H9 (cell line): ENCODE measurements around the gene ECD. TPM values are rescaled to one million over a fixed set of nuclear protein-coding genes. Genes with fewer than 3 reads are reported as not detected.

ENCODE experiments used
- DNase-seq: peaks from one replicate; pipeline ENCODE4 v3.0.0-alpha.2; 2017
- H2AFZ ChIP-seq: one replicate; pipeline ENCODE4 v1.6.1; 2013; ENCODE audit warnings: mild to moderate bottlenecking, low read length, control low read depth, moderate library complexity
- H2AK5ac ChIP-seq: 2 replicates; pipeline ENCODE4 v1.6.1; 2013; ENCODE audit warnings: low read length, control low read depth, mixed read lengths; ENCODE audit not compliant: insufficient read length
- H2BK120ac ChIP-seq: one replicate; pipeline ENCODE4 v1.6.1; 2013; ENCODE audit warnings: low read depth, mild to moderate bottlenecking, low read length, control low read depth, inconsistent platforms; ENCODE audit not compliant: poor library complexity, severe bottlenecking
- H2BK12ac ChIP-seq: 2 replicates; pipeline ENCODE4 v1.6.1; 2013; ENCODE audit warnings: low read length, control low read depth, mixed read lengths, low read depth; ENCODE audit not compliant: insufficient read length
- H2BK15ac ChIP-seq: 2 replicates; pipeline ENCODE4 v1.6.1; 2013; ENCODE audit warnings: low read depth, low read length, control low read depth
- H2BK20ac ChIP-seq: one replicate; pipeline ENCODE4 v1.6.1; 2013; ENCODE audit warnings: low read depth, mild to moderate bottlenecking, low read length, control low read depth, inconsistent platforms; ENCODE audit not compliant: poor library complexity, severe bottlenecking
- H2BK5ac ChIP-seq: 2 replicates; pipeline ENCODE4 v1.6.1; 2013; ENCODE audit warnings: low read length, control low read depth, mixed read lengths; ENCODE audit not compliant: insufficient read length
- H3K14ac ChIP-seq: 2 replicates; pipeline ENCODE4 v1.6.1; 2013; ENCODE audit warnings: low read length, control low read depth; ENCODE audit not compliant: insufficient read depth
- H3K18ac ChIP-seq: 2 replicates; pipeline ENCODE4 v1.6.1; 2013; ENCODE audit warnings: low read depth, mild to moderate bottlenecking, mixed read lengths, low read length, control low read depth; ENCODE audit not compliant: insufficient read length
- H3K23ac ChIP-seq: 2 replicates; pipeline ENCODE4 v1.6.1; 2013; ENCODE audit warnings: low read length, control low read depth, mixed read lengths, low read depth; ENCODE audit not compliant: insufficient read length
- H3K23me2 ChIP-seq: 2 replicates; pipeline ENCODE4 v1.6.1; 2013; ENCODE audit warnings: low read depth, mild to moderate bottlenecking, mixed read lengths, low read length, control low read depth; ENCODE audit not compliant: insufficient read length, poor library complexity, severe bottlenecking
- H3K27ac ChIP-seq: 2 replicates; pipeline ENCODE4 v1.5.1; 2013; ENCODE audit warnings: low read length, control low read depth, mixed read lengths, low read depth; ENCODE audit not compliant: insufficient read length
- H3K27me3 ChIP-seq: 2 replicates; pipeline ENCODE4 v1.6.1; 2013; ENCODE audit warnings: low read length, control low read depth, inconsistent platforms; ENCODE audit not compliant: insufficient read depth
- H3K4ac ChIP-seq: 2 replicates; pipeline ENCODE4 v1.6.1; 2013; ENCODE audit warnings: low read depth, mild to moderate bottlenecking, control low read depth, inconsistent platforms, low read length, moderate library complexity
- H3K4me1 ChIP-seq: 2 replicates; pipeline ENCODE4 v1.6.1; 2013; ENCODE audit warnings: low read length, control low read depth, inconsistent platforms; ENCODE audit not compliant: insufficient read depth
- H3K4me2 ChIP-seq: 2 replicates; pipeline ENCODE4 v1.6.1; 2013; ENCODE audit warnings: low read length, control low read depth, mixed read lengths; ENCODE audit not compliant: insufficient read length, insufficient read depth
- H3K56ac ChIP-seq: 2 replicates; pipeline ENCODE4 v1.6.1; 2013; ENCODE audit warnings: low read depth, mild to moderate bottlenecking, mixed read lengths, low read length, control low read depth; ENCODE audit not compliant: insufficient read length
- H3K79me1 ChIP-seq: 2 replicates; pipeline ENCODE4 v1.6.1; 2013; ENCODE audit warnings: low read depth, mild to moderate bottlenecking, moderate library complexity, low read length, control low read depth, inconsistent platforms; ENCODE audit not compliant: insufficient read depth, poor library complexity, severe bottlenecking
- H3K79me2 ChIP-seq: 2 replicates; pipeline ENCODE4 v1.6.1; 2013; ENCODE audit warnings: low read length, control low read depth, inconsistent platforms; ENCODE audit not compliant: insufficient read depth
- H3K9ac ChIP-seq: 2 replicates; pipeline ENCODE4 v1.6.1; 2013; ENCODE audit warnings: low read length, control low read depth, mixed read lengths; ENCODE audit not compliant: insufficient read length; ENCODE audit errors: extremely low read depth
- H3K9me3 ChIP-seq: one replicate; pipeline ENCODE4 v1.6.1; 2013; ENCODE audit warnings: low read depth, low read length, inconsistent platforms; ENCODE audit not compliant: control insufficient read depth
- H3T11ph ChIP-seq: one replicate; pipeline ENCODE4 v1.6.1; 2013; ENCODE audit warnings: mild to moderate bottlenecking, low read length, control low read depth, inconsistent platforms
- H4K20me1 ChIP-seq: one replicate; pipeline ENCODE4 v1.6.1; 2013; ENCODE audit not compliant: control insufficient read depth, insufficient read length, insufficient read depth
- H4K5ac ChIP-seq: 2 replicates; pipeline ENCODE4 v1.6.1; 2013; ENCODE audit warnings: low read depth, mild to moderate bottlenecking, mixed read lengths, low read length, control low read depth; ENCODE audit not compliant: insufficient read length
- H4K8ac ChIP-seq: replicated peaks from 2 replicates; pipeline ENCODE4 v1.6.1; 2013; ENCODE audit warnings: low read length, control low read depth, mixed read lengths, low read depth; ENCODE audit not compliant: insufficient read length
- H4K91ac ChIP-seq: 2 replicates; pipeline ENCODE4 v1.6.1; 2013; ENCODE audit warnings: low read depth, mild to moderate bottlenecking, moderate library complexity, mixed read lengths, low read length, control low read depth; ENCODE audit not compliant: insufficient read length
- H3K27ac Mint-ChIP-seq, 3 experiments: 2 replicates in 2 of 3; 3 replicates in 1 of 3; pipeline ENCODE4 v1.8.0; 2020 to 2021; ENCODE audit warnings: mixed read lengths in 3 of 3, mild to moderate bottlenecking in 1 of 3, moderate library complexity in 1 of 3
- H3K27me3 Mint-ChIP-seq: 2 replicates; pipeline ENCODE4 v1.8.0; 2021; ENCODE audit warnings: low read depth, mild to moderate bottlenecking, moderate library complexity, mixed read lengths
- H3K36me3 Mint-ChIP-seq, 3 experiments: 2 replicates in 2 of 3; 3 replicates in 1 of 3; pipeline ENCODE4 v1.8.0; 2020 to 2021; ENCODE audit warnings: low read depth in 3 of 3, mixed read lengths in 3 of 3; ENCODE audit not compliant: insufficient read depth in 1 of 3
- H3K4me1 Mint-ChIP-seq, 2 experiments: 2 replicates each; pipeline ENCODE4 v1.8.0; 2020; ENCODE audit warnings: mixed read lengths in 2 of 2
- H3K4me3 Mint-ChIP-seq, 2 experiments: 2 replicates in 1 of 2; 3 replicates in 1 of 2; pipeline ENCODE4 v1.8.0; 2020 to 2021; ENCODE audit warnings: mild to moderate bottlenecking in 2 of 2, mixed read lengths in 2 of 2, moderate library complexity in 1 of 2
- H3K9me3 Mint-ChIP-seq, 2 experiments: 2 replicates in 1 of 2; 3 replicates in 1 of 2; pipeline ENCODE4 v1.8.0; 2020; ENCODE audit warnings: mild to moderate bottlenecking in 2 of 2, mixed read lengths in 2 of 2, moderate library complexity in 1 of 2
- CTCF ChIP-seq: fragments of 200-600 bp; sonication (generic); conservative IDR thresholded peaks from 3 replicates; pipeline ENCODE4 v1.8.0; 2021; ENCODE audit warnings: antibody characterized with exemption, mild to moderate bottlenecking
- WGBS: extraction: QIAGEN DNeasy Blood & Tissue Kit; methylation state at CpG from one replicate; pipeline ENCODE4 v1.1.7; 2013; ENCODE audit warnings: missing lambda C conversion rate, low lambda C conversion rate, mixed read lengths; ENCODE audit not compliant: insufficient read length; ENCODE audit errors: extremely low coverage; 5-methylcytosine and 5-hydroxymethylcytosine counted together
- total RNA-seq: library from RNA; stranded (reverse); gene quantifications from 2 replicates; pipeline ENCODE4 v1.2.1, GENCODE V29; 2021

ECD gene
- total RNA-seq, 1 experiment from 2014 or later = 41.6 TPM

GRCh38 chr10:73166972-73167371, 836 bp downstream of the ECD start:
- no peaks in the 10 kb centered on the region for H4K20me1 ChIP-seq
- H3K27me3 Mint-ChIP-seq = no peaks in the 10 kb centered on the region
- H3K27me3 ChIP-seq = no peaks in the 10 kb centered on the region
- no peak overlapping the region for H3K14ac ChIP-seq
- H3K27ac ChIP-seq = no peak overlapping the region
- no peak overlapping the region for H2BK15ac ChIP-seq
- no peak overlapping the region for H2BK120ac ChIP-seq
- H3K9me3 Mint-ChIP-seq = peaks cover 0 to 3% of the 10 kb centered on the region in 2 experiments; a peak in 1 of 5 replicates
- H3K79me1 ChIP-seq = peaks cover 6% of the 10 kb centered on the region
- H3K27ac Mint-ChIP-seq = peak overlapping the region in 2 of 3 experiments; percentile 56 to 100; a peak in 3 of 7 replicates
- H2BK12ac ChIP-seq = no peak overlapping the region
- peaks cover 5% of the 10 kb centered on the region; the same call in 1 of the 2 replicates for H3K79me2 ChIP-seq
- H4K91ac ChIP-seq = no peak overlapping the region
- H3K18ac ChIP-seq = no peak overlapping the region
- H3K4ac ChIP-seq = no peak overlapping the region
- no peak overlapping the region for H3T11ph ChIP-seq
- no peak overlapping the region for H2BK5ac ChIP-seq
- no peak overlapping the region for H3K9ac ChIP-seq
- H3K4me2 ChIP-seq = peak overlapping the region; percentile 100
- H4K5ac ChIP-seq = no peak overlapping the region
- H3K23ac ChIP-seq = no peak overlapping the region
- TF ChIP-seq CTCF = no peak
- no peak for DNase-seq
- H2AFZ ChIP-seq = no peak overlapping the region
- whole genome bisulfite sequencing = no CpG with 5 or more reads among the region's 2 CpGs
- no peak overlapping the region for H2BK20ac ChIP-seq
- no peaks in the 10 kb centered on the region for H3K9me3 ChIP-seq
- peaks cover 13 to 14% of the 10 kb centered on the region in 2 experiments for H3K4me1 Mint-ChIP-seq
- H3K4me1 ChIP-seq = no peaks in the 10 kb centered on the region
- H3K36me3 Mint-ChIP-seq = peaks cover 12 to 29% (median 21%) of the 10 kb centered on the region in 3 experiments
- no peak overlapping the region for H3K56ac ChIP-seq
- no peak overlapping the region for H2AK5ac ChIP-seq
- no peak overlapping the region for H4K8ac ChIP-seq
- peaks cover 7% of the 10 kb centered on the region for H3K23me2 ChIP-seq
- peak overlapping the region; percentile 99 to 100 for H3K4me3 Mint-ChIP-seq
